Measurements from ENCODE around the gene ADD2.

DNA sequence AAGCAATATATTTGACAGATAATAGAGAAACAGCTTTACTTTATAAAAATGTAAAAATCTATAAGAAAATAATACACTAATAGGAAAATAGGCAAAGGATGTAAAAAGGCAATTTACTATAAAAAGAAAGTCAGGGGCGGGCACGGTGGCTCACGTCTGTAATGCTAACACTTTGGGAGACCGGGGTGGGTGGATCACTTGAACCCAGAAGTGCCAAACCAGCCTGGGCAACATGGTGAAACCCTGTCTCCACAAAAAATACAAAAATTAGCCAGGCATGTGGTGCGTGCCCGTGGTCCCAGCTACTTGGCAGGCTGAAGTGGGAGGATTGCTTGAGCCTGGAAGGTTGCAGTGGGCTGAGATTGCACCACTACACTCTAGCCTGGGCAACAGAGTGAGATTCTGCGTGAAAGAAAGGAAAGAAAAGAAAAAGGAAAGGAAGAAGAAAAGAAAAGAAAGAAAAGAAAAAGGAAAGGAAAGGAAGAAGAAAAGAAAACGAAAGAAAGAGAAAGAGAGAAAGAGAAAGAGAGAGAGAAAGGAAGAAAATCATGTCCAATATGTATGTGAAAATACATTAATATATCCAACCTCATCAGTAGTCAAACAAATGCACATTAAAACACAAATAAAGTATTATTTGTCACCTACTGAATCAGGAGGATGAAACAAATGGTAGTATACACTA lies 65.1 kb downstream of the ADD2 start:
- TF ChIP-seq, protein P1, sequence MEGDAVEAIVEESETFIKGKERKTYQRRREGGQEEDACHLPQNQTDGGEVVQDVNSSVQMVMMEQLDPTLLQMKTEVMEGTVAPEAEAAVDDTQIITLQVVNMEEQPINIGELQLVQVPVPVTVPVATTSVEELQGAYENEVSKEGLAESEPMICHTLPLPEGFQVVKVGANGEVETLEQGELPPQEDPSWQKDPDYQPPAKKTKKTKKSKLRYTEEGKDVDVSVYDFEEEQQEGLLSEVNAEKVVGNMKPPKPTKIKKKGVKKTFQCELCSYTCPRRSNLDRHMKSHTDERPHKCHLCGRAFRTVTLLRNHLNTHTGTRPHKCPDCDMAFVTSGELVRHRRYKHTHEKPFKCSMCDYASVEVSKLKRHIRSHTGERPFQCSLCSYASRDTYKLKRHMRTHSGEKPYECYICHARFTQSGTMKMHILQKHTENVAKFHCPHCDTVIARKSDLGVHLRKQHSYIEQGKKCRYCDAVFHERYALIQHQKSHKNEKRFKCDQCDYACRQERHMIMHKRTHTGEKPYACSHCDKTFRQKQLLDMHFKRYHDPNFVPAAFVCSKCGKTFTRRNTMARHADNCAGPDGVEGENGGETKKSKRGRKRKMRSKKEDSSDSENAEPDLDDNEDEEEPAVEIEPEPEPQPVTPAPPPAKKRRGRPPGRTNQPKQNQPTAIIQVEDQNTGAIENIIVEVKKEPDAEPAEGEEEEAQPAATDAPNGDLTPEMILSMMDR (conservative IDR thresholded peaks at IDR 0.05; ENCODE audit: low read depth in 2 of 2) = no peak
- TF ChIP-seq POLR2AphosphoS5 (IDR thresholded peaks at IDR 0.05; ENCODE audit: low read depth) (no peak), EZH2phosphoT487 (IDR thresholded peaks at IDR 0.05; ENCODE audit: unreplicated experiment) (no peak), NANOG (IDR thresholded peaks at IDR 0.05; ENCODE audit: borderline replicate concordance) (no peak), EZH2 (IDR thresholded peaks at IDR 0.05; ENCODE audit: low read depth, unreplicated experiment) (no peak)
- TF ChIP-seq, protein P2, sequence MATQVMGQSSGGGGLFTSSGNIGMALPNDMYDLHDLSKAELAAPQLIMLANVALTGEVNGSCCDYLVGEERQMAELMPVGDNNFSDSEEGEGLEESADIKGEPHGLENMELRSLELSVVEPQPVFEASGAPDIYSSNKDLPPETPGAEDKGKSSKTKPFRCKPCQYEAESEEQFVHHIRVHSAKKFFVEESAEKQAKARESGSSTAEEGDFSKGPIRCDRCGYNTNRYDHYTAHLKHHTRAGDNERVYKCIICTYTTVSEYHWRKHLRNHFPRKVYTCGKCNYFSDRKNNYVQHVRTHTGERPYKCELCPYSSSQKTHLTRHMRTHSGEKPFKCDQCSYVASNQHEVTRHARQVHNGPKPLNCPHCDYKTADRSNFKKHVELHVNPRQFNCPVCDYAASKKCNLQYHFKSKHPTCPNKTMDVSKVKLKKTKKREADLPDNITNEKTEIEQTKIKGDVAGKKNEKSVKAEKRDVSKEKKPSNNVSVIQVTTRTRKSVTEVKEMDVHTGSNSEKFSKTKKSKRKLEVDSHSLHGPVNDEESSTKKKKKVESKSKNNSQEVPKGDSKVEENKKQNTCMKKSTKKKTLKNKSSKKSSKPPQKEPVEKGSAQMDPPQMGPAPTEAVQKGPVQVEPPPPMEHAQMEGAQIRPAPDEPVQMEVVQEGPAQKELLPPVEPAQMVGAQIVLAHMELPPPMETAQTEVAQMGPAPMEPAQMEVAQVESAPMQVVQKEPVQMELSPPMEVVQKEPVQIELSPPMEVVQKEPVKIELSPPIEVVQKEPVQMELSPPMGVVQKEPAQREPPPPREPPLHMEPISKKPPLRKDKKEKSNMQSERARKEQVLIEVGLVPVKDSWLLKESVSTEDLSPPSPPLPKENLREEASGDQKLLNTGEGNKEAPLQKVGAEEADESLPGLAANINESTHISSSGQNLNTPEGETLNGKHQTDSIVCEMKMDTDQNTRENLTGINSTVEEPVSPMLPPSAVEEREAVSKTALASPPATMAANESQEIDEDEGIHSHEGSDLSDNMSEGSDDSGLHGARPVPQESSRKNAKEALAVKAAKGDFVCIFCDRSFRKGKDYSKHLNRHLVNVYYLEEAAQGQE (IDR thresholded peaks at IDR 0.05; ENCODE audit: unreplicated experiment) = no peak

Data from GM23338 (cell line).